Hepatocyte (in vitro differentiated cells): ENCODE measurements around the gene ATP5MG. TPM values are rescaled to one million over a fixed set of nuclear protein-coding genes. Genes with fewer than 3 reads are reported as not detected.

Experiments
- DNase-seq: peaks from one replicate; pipeline ENCODE4 v3.0.0-alpha.2; 2016; ENCODE audit warnings: low spot score
- H2AFZ ChIP-seq: fragments of 200-600 bp; sonication (generic); 2 replicates; pipeline ENCODE4 v1.6.0; 2016; ENCODE audit warnings: antibody characterized with exemption, mild to moderate bottlenecking
- H3K27ac ChIP-seq: fragments of 200-600 bp; sonication (generic); 2 replicates; pipeline ENCODE4 v1.5.1; 2016; ENCODE audit warnings: mild to moderate bottlenecking
- H3K27me3 ChIP-seq: fragments of 200-600 bp; sonication (generic); 2 replicates; pipeline ENCODE4 v1.6.1; 2016
- H3K36me3 ChIP-seq: fragments of 200-600 bp; sonication (generic); replicated peaks from 2 replicates; pipeline ENCODE4 v1.5.1; 2016; ENCODE audit warnings: low read depth; ENCODE audit not compliant: insufficient read depth
- H3K4me1 ChIP-seq: fragments of 200-600 bp; sonication (generic); 2 replicates; pipeline ENCODE4 v1.5.1; 2016; ENCODE audit warnings: mild to moderate bottlenecking, moderate library complexity; ENCODE audit not compliant: insufficient read depth
- H3K4me2 ChIP-seq: fragments of 200-600 bp; sonication (generic); 2 replicates; pipeline ENCODE4 v1.6.0; 2016
- H3K4me3 ChIP-seq: fragments of 200-600 bp; sonication (generic); 2 replicates; pipeline ENCODE4 v1.5.1; 2016; ENCODE audit warnings: mild to moderate bottlenecking
- H3K79me2 ChIP-seq: fragments of 200-600 bp; sonication (generic); 2 replicates; pipeline ENCODE4 v1.6.0; 2017; ENCODE audit warnings: mild to moderate bottlenecking
- H3K9me2 ChIP-seq: fragments of 200-600 bp; sonication (generic); replicated peaks from 2 replicates; pipeline ENCODE4 v1.6.0; 2017; ENCODE audit warnings: mild to moderate bottlenecking; ENCODE audit not compliant: insufficient read depth
- H3K9me3 ChIP-seq: fragments of 200-600 bp; sonication (generic); 2 replicates; pipeline ENCODE4 v1.5.1; 2016; ENCODE audit warnings: low read depth, mild to moderate bottlenecking
- H4K20me1 ChIP-seq: fragments of 200-600 bp; sonication (generic); 2 replicates; pipeline ENCODE4 v1.6.0; 2016; ENCODE audit warnings: mild to moderate bottlenecking; ENCODE audit not compliant: insufficient read depth, poor library complexity, severe bottlenecking
- CTCF ChIP-seq: fragments of 200-600 bp; sonication (generic); IDR thresholded peaks from 2 replicates; pipeline ENCODE4 v1.5.1; 2016; ENCODE audit warnings: antibody characterized with exemption, mild to moderate bottlenecking; ENCODE audit not compliant: poor library complexity
- EZH2 ChIP-seq: fragments of 200-600 bp; sonication (generic); IDR thresholded peaks from 2 replicates; pipeline ENCODE4 v1.6.1; 2016; ENCODE audit warnings: antibody characterized with exemption, mild to moderate bottlenecking, borderline replicate concordance
- EZH2phosphoT487 ChIP-seq: fragments of 200-600 bp; sonication (generic); IDR thresholded peaks from one replicate; pipeline ENCODE4 v1.6.1; 2018; ENCODE audit warnings: antibody characterized with exemption, mild to moderate bottlenecking, low read depth, moderate library complexity; ENCODE audit not compliant: unreplicated experiment, severe bottlenecking
- WGBS: methylation state at CpG from one replicate; pipeline ENCODE4 v1.1.6; 2016; ENCODE audit warnings: low lambda C conversion rate; ENCODE audit errors: missing lambda C conversion rate; 5-methylcytosine and 5-hydroxymethylcytosine counted together
- polyA plus RNA-seq: library from polyadenylated mRNA; unstranded; fragments of >200 nt; fragmentation: Nextera tagmentation; extraction: Ambion mirVana; gene quantifications from 2 replicates; pipeline ENCODE4 v1.2.1, GENCODE V29; 2016
- total RNA-seq: library from RNA; depleted of rRNA; stranded (reverse); fragments of >200 nt; gene quantifications from 2 replicates; pipeline ENCODE4 v1.2.3, GENCODE V29; 2014

Gene ATP5MG
- total and polyA plus RNA-seq, 2 experiments from 2014 or later: 64.7 to 471 TPM

- Histone ChIP-seq H3K27ac (peak overlapping the region; percentile 61), H3K9me3 (no peaks in the 10 kb centered on the region), H4K20me1 (peaks cover 27% of the 10 kb centered on the region), H3K4me1 (peaks cover 10% of the 10 kb centered on the region), H3K4me2 (peak overlapping the region; percentile 100), H3K36me3 (no peaks in the 10 kb centered on the region), H3K4me3 (peak overlapping the region; percentile 81), H3K9me2 (no peaks in the 10 kb centered on the region), H2AFZ (peak overlapping the region; percentile 97), H3K27me3 (no peaks in the 10 kb centered on the region), H3K79me2 (peaks cover 31% of the 10 kb centered on the region)
- TF ChIP-seq EZH2phosphoT487 (no peak), EZH2 (no peak), CTCF (no peak)
- DNase-seq: peak; percentile 64
- 2% methylated on average over 37 of the region's 39 CpGs for WGBS
These were observed 33.3 kb downstream of the ATP5MG start for GRCh38 chr11:118434553-118435289.

GRCh38 chr11:118435290-118435892, 34.0 kb downstream of the ATP5MG start:
- Histone ChIP-seq H3K79me2 (peaks cover 37% of the 10 kb centered on the region), H3K4me2 (peak overlapping the region; percentile 100), H3K27me3 (no peaks in the 10 kb centered on the region), H3K27ac (peak overlapping the region; percentile 61), H4K20me1 (peaks cover 34% of the 10 kb centered on the region), H3K4me3 (peak overlapping the region; percentile 81), H3K4me1 (peaks cover 10% of the 10 kb centered on the region), H3K36me3 (no peaks in the 10 kb centered on the region), H3K9me2 (no peaks in the 10 kb centered on the region), H2AFZ (peak overlapping the region; percentile 97), H3K9me3 (no peaks in the 10 kb centered on the region)
- TF ChIP-seq EZH2 (no peak), EZH2phosphoT487 (no peak), CTCF (no peak)
- DNase-seq: peak; percentile 64
- 4% methylated on average over 16 of the region's 34 CpGs for WGBS

- peaks cover 10% of the 10 kb centered on the region for H3K4me1 ChIP-seq
- WGBS: 1% methylated on average over 36 of the region's 83 CpGs
These were observed 34.7 kb downstream of the ATP5MG start, which contains the start of gene KMT2A for GRCh38 chr11:118435893-118436624. TSS of gene KMT2A (plus strand) at chr11:118436492. CDS start at chr11:118436513, 21 bp downstream.

More at GRCh38 chr11:118435893-118436624, 34.7 kb downstream of the ATP5MG start, which contains the start of gene KMT2A:
- Histone ChIP-seq H3K9me3 (no peaks in the 10 kb centered on the region), H3K79me2 (peaks cover 44% of the 10 kb centered on the region), H3K36me3 (no peaks in the 10 kb centered on the region), H3K27me3 (no peaks in the 10 kb centered on the region), H3K27ac (peak within 1 kb of the TSS; percentile 86), H3K4me3 (peak within 1 kb of the TSS; percentile 87), H2AFZ (peak within 1 kb of the TSS; percentile 97), H3K9me2 (no peaks in the 10 kb centered on the region), H3K4me2 (peak within 1 kb of the TSS; percentile 100), H4K20me1 (peaks cover 41% of the 10 kb centered on the region)
- DNase-seq: peak; percentile 98
- TF ChIP-seq EZH2phosphoT487 (no peak), CTCF (no peak), EZH2 (no peak)
